ENCODE data around the gene BID. TPM values are rescaled to one million over a fixed set of nuclear protein-coding genes. Genes with fewer than 3 reads are reported as not detected.

The BID gene
- total RNA-seq, 2 experiments from 2014 or later, result 8.9 to 10.3 TPM

DNA sequence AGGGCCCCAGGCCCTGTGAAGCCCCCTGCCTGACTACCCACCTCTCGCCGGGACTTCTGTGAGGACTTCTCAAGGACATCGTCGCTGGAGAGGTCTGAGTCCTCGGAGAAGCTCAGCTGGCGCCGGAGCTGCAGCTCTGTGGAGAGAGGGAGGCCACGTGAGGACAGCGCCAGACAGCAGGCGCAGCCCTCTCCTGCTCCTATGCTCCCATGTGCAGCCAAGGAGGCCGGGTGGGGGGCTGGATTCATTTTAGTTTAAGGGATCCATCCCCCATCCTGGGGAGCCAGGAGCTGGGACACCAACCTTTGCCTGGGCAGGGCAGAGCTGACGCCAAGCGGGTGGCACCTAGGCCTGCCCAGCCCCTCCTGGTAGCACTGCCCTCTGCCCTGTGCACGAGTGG is 42.4 kb upstream of the BID start:
- H3K36me3 Mint-ChIP-seq (ENCODE audit: low read depth), result peaks cover 4% of the 10 kb centered on the region

DNA sequence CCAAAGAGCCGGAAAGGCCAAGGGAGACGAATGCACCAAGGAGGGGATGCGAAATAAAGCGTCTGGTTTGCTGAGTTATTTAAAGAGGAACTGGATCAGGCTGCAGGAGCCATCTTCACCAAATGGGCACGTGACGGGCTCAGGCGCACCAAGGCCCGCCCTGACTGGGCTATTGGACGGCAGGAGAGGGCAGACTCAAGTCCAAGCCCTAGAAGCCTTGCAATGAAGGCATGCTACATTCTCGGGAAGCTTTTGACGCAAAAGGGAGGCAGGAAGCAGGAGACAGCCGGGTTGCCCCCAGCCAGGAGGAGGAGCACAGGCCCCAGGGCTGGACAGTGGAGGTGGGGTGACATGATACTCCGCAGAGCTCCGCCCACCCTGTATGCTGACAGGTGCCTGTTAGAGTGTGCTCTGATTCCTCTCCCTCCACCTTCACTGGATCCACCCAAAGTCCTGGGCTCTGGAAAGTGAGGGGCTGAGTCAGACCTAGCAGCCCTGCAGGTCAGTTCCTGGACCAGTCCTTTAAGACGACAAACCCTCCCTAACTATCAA is 41.5 kb upstream of the BID start:
- CTCF ChIA-PET, result no interaction called here
- H3K9me3 ChIP-seq (ENCODE audit: control insufficient read depth in 1 of 2, insufficient read depth in 1 of 2, low read length in 2 of 2), result no peaks in the 10 kb centered on the region
- H3K27me3 Mint-ChIP-seq, result no peaks in the 10 kb centered on the region
- no peak for DNase-seq
- H3K4me3 Mint-ChIP-seq, result no peak overlapping the region
- H3K36me3 Mint-ChIP-seq (ENCODE audit: low read depth), result peaks cover 4% of the 10 kb centered on the region
- POLR2A ChIA-PET, result no interaction called here
- no peak overlapping the region for H3K27ac ChIP-seq (ENCODE audit: low read depth in 1 of 2, low read length in 2 of 2)
- H3K27ac Mint-ChIP-seq, result no peak overlapping the region
- H3K9me3 Mint-ChIP-seq, result no peaks in the 10 kb centered on the region
- no peak for ATAC-seq (ENCODE audit: poor library complexity)
- no peak overlapping the region for H3K4me3 ChIP-seq (ENCODE audit: low read length)
- intact Hi-C loops (cut with DNase I, micrococcal nuclease), result no loop called here
- H3K36me3 ChIP-seq (ENCODE audit: insufficient read depth, low read length), result peaks cover 9% of the 10 kb centered on the region
- H3K27me3 ChIP-seq (ENCODE audit: control insufficient read depth in 1 of 2, insufficient read depth in 2 of 2, low read length in 2 of 2), result no peaks in the 10 kb centered on the region
- TF ChIP-seq, protein P1, sequence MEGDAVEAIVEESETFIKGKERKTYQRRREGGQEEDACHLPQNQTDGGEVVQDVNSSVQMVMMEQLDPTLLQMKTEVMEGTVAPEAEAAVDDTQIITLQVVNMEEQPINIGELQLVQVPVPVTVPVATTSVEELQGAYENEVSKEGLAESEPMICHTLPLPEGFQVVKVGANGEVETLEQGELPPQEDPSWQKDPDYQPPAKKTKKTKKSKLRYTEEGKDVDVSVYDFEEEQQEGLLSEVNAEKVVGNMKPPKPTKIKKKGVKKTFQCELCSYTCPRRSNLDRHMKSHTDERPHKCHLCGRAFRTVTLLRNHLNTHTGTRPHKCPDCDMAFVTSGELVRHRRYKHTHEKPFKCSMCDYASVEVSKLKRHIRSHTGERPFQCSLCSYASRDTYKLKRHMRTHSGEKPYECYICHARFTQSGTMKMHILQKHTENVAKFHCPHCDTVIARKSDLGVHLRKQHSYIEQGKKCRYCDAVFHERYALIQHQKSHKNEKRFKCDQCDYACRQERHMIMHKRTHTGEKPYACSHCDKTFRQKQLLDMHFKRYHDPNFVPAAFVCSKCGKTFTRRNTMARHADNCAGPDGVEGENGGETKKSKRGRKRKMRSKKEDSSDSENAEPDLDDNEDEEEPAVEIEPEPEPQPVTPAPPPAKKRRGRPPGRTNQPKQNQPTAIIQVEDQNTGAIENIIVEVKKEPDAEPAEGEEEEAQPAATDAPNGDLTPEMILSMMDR (IDR thresholded peaks at IDR 0.05), result no peak
- no peaks in the 10 kb centered on the region for H3K4me1 Mint-ChIP-seq (ENCODE audit: low read depth)
- no peaks in the 10 kb centered on the region for H3K4me1 ChIP-seq (ENCODE audit: insufficient read depth, low read length)

More for the DNA sequence above, 42.4 kb upstream of the BID start:
- H3K4me3 ChIP-seq (ENCODE audit: low read length), result no peak overlapping the region
- H3K9me3 Mint-ChIP-seq, result no peaks in the 10 kb centered on the region
- DNase-seq (no peak), ATAC-seq (ENCODE audit: poor library complexity) (no peak)
- no peak overlapping the region for H3K27ac ChIP-seq (ENCODE audit: low read depth in 1 of 2, low read length in 2 of 2)
- H3K27me3 ChIP-seq (ENCODE audit: control insufficient read depth in 1 of 2, insufficient read depth in 2 of 2, low read length in 2 of 2), result no peaks in the 10 kb centered on the region
- ChIA-PET CTCF (no interaction called here), POLR2A (no interaction called here)
- no peaks in the 10 kb centered on the region for H3K4me1 ChIP-seq (ENCODE audit: insufficient read depth, low read length)
- peaks cover 12% of the 10 kb centered on the region for H3K36me3 ChIP-seq (ENCODE audit: insufficient read depth, low read length)
- H3K4me3 Mint-ChIP-seq, result no peak overlapping the region
- H3K4me1 Mint-ChIP-seq (ENCODE audit: low read depth), result no peaks in the 10 kb centered on the region
- H3K9me3 ChIP-seq (ENCODE audit: control insufficient read depth in 1 of 2, insufficient read depth in 1 of 2, low read length in 2 of 2), result no peaks in the 10 kb centered on the region
- H3K27ac Mint-ChIP-seq, result no peak overlapping the region
- intact Hi-C loops (cut with DNase I, micrococcal nuclease), result no loop called here
- H3K27me3 Mint-ChIP-seq, result no peaks in the 10 kb centered on the region
- TF ChIP-seq, protein P1 (IDR thresholded peaks at IDR 0.05), result no peak

DNA sequence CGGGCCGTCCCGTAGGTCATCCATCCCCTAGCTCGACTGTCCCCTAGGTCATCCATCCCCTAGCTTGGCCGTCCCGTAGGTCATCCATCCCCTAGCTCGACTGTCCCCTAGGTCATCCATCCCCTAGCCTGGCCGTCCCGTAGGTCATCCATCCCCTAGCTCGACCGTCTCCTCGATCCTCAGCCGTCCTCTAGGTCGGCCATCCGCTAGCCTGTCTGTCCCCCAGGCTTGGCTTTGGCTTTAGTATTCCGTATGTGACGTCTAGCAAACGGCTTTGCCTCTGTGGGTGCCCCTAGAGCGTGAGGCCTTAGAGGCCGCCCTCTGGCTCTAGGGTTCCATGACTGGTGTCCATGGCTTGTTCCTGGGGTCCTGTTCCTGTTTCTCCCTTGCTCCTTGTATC is 40.6 kb upstream of the BID start:
- Histone ChIP-seq H3K4me3 (ENCODE audit: low read length) (no peak overlapping the region), H3K9me3 (ENCODE audit: control insufficient read depth in 1 of 2, insufficient read depth in 1 of 2, low read length in 2 of 2) (no peaks in the 10 kb centered on the region), H3K4me1 (ENCODE audit: insufficient read depth, low read length) (no peaks in the 10 kb centered on the region), H3K27ac (ENCODE audit: low read depth in 1 of 2, low read length in 2 of 2) (no peak overlapping the region), H3K27me3 (ENCODE audit: control insufficient read depth in 1 of 2, insufficient read depth in 2 of 2, low read length in 2 of 2) (no peaks in the 10 kb centered on the region), H3K36me3 (ENCODE audit: insufficient read depth, low read length) (peaks cover 9% of the 10 kb centered on the region)
- ChIA-PET CTCF (no interaction called here), POLR2A (no interaction called here)
- Mint-ChIP-seq H3K27ac (no peak overlapping the region), H3K27me3 (no peaks in the 10 kb centered on the region), H3K4me1 (ENCODE audit: low read depth) (no peaks in the 10 kb centered on the region), H3K9me3 (no peaks in the 10 kb centered on the region), H3K4me3 (no peak overlapping the region), H3K36me3 (ENCODE audit: low read depth) (peaks cover 4% of the 10 kb centered on the region)
- TF ChIP-seq, protein P1 (IDR thresholded peaks at IDR 0.05), result no peak
- intact Hi-C loops (cut with DNase I, micrococcal nuclease), result no loop called here
- no peak for ATAC-seq (ENCODE audit: poor library complexity)
- no peak for DNase-seq
